HG03521 (cell line): ENCODE results near the gene NOTO.

ENCODE experiments used
- ATAC-seq: cut with Tn5 transposase; IDR thresholded peaks from one replicate; pipeline ENCODE4 v1.9.1; 2021; ENCODE audit warnings: mild to moderate bottlenecking, moderate library complexity; ENCODE audit not compliant: unreplicated experiment

The NOTO gene

DNA sequence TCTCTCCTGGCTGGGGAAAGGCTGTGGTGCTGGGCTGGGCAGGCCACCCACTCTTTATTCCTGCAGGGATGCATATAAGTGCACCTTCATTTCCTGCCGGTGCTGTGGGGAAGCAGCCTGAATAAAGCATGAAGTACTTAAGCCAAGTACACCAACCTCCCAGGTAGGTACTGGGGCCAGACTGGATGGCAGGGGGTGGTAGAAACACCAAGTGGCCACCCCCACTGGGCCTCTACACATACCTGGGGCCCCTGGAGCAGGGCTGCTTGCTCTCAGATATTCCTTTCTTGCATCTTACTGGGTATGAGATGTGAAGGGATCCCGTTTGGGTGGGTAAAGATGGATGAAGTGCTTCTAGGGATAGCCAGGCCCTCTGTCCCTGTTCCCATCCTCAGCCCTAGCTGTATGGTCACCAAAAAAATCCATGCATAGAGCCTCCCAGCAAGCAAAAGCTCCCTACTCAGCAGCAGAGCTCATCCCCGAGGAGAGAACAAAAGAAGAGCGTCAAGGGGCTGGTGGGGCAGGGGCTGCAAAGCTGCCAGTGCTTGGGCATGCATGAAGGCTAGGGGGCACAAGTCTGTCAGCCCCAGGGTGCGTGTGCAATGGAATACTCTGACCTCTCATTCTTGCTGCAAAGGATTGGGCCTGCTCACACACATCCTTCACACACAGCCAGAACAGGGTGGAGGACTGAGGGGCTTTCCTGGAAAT, 53.7 kb downstream of the NOTO start:
- ATAC-seq = no peak

DNA sequence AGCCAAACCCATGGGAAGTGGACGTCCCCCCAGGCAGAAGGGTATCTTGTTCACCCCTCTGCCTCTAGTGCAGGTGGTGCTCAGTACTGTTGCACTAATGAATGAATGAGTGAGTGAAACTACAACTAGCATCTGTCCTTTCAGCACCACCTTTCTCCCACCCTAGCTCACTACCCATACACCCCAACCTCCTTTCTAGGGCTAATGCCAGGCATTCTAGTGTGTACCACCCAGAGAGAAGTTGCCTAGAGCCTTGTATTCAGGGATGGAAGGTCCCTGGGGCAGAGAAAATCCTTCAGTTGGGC, 54.2 kb downstream of the NOTO start:
- ATAC-seq = no peak

DNA sequence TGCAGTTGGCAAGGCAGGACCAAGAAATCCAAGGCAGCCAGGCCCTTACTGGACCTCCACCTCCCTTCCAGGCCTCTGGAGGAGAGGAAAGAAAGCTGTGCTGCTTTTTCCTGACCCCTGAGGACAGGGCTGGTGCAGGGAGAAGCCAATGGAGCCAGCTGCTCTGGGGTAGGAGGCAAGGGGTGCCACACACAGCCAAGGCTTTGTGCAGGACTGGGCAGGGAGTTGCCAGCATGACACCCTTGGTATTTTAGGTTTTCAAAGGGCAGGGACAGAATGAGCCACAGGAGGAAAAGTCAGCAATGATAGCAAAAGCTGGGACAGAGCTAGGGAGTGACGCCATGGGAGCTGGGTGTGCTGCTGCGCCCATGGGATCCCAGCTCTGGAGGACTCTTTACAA, 54.6 kb downstream of the NOTO start:
- ATAC-seq = no peak

DNA sequence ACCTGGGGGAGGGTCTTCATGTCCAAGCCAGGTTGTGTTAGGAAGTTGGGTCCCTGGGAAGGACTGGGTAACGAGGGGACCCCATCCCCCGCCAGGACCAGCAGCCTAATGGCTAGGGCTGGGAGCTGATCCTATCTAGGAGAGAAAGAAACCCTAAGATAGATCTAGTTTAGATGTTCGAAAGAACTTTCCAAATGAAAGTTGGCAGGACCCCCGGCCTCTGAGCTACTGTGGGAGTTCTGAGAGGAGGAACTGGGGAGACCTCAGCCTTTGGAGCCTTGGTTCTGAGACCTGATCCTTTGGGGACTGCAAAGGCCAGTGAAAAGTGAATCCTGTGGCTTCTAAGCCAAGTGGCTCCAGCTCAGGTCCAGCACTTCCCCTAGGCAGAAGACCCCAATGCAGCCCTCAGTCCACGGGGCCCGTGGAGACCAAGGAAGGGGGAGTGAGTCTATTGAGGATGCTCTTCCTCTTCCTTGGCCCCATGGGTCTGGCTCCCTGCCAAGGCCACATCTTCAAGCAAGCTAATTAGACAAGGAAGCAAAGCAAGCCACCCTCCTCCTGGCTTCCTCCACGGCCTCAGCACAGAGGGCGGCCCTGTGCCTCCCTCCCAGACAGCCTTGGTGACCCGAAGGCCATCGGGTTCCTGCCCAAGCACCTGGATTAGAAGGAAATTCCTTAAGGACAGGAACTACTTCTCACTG, 55.2 kb downstream of the NOTO start:
- no peak for ATAC-seq

DNA sequence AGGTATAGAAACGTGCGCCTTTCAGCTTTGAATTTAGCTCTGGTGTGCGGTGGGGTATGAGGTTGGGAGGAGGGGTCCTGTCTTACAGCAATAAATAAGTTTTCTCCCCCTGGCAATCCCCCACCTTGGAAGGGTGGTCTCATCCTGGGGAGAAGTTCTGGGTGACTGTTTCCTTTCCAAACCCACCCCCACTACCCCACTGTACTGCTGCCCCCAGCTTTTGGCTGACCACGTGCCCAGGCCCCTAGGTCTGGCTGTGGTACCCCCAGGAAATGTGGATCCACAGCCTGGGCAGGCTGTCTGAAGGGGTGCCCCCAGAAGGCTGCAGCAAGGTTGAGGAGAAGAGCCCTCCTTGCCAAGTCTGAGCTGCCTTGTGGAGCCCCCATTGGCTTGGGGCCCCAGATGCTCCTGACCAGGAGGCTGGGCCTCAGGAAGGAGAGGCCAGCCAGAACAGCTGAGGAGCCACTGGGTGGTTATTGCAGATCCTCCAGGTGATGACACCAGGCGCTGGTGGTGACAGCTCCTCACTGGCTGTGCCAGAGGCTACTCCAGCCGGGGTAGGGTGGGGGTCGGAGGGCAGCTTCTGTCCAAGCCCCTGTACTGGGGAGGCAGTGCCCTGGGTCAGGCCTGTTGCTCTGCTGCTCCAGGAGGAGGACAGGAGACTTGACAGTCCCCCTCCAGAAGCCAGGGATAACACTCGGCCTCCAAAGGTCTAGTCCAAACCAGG, 56.0 kb downstream of the NOTO start:
- no peak for ATAC-seq

DNA sequence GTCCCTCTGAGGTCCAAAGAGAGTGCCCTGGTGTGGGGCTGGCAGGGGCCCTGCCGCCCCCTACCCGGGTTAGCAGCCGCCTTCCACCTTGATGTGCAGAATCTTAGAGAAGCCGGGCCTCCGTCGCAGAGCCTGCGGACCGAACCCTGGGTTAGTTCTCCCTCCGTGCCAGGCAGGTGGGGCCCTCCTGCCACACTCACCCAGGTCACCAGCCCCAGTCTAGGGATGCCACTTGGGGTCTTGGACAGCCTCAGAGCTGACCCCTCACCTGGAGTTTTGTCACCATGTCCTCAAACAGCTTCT, 56.5 kb downstream of the NOTO start:
- no peak for ATAC-seq

DNA sequence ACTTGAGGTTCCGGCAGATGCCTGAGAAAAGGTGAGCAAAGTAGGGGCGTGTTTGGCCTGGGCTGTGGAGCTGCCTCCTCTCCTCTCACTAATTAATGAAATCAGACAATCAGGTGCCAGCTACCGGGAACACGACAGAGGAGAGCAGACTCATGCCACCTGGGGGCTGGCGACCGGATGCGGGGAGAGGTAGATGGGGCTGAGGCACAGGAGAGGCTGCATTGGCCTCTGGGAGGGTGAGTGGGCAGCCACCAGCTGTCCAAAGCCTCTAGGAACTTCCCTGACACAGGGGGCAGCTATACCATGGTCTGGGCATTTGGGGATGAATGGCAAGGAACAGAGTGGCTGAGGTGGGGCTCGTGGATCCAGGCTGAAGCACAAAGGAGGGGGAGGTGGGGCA, 56.9 kb downstream of the NOTO start:
- no peak for ATAC-seq

DNA sequence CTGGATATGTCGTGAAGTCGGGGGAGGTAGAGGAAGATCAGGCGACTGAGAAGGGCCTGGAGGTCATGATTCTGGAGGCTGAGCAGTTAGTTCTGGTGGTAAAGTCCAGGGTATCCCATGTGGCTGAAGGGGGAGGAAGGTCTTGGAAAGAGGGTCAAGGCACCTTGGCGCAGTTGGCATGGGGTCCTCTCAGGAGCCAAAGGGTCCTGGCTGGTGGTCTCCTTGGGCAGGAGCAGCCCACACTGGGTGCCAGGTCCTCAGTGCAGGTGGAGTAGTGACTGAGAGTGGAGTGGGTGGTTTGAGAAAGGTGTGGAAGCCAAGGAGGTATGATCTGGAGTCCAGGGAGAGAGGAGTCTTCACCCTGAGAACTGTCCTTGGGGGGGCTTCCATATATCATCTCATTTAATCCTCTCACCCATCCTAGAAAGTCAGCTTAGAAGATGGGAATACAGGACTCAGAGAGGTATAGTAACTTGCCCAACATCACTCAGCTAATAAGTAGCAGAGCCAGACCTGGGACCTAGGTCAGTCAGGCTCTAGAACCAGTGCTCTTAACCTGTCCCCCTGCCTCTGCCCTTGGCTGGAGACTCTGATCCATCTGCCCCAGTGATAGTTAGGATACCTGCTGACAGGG, 57.4 kb downstream of the NOTO start:
- no peak for ATAC-seq

DNA sequence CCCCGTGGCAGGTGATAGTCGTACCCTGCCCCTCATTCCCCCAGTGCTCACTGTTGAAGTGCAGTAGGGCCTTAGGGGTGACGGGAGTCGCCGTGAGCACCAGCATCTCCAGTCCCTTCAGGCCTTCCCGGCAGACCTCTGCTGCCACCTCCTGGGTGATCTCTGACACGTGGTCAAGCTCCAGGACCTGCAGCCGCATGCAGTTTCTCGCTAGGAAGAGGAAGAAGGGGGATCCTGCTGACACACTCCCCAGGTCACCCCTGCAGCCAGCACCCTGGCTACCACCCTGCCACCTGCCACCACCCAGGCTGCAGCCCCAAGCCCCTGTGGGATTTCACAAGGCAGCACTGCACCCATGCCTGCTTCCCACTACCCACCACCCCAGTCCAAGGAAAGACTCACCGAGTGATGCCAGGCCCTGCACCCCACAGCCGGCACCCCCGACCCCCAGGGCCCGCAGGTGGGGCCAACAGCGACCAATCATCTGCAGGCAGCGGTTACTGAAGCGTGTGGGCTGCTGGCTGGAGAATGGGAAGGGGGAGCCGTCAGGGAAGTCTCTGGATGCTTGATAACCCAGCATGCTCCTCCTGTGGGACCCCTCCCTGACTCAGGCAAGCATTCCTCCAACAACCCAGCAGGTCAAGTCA, 58.1 kb downstream of the NOTO start:
- ATAC-seq = no peak
